Small intestine (tissue), 7 donors: ENCODE measurements around the gene TTLL1. TPM values are rescaled to one million over a fixed set of nuclear protein-coding genes. Genes with fewer than 3 reads are reported as not detected.

Experiments
- DNase-seq, 2 donors: peaks; one replicate each; pipeline versions ENCODE4 v3.0.0 to v3.0.0-alpha.2; 2013
- FAIRE-seq: peaks from 2 replicates; lab custom pipeline; 2012; peaks lifted over from hg19 to GRCh38; lab: Jason Lieb, UNC
- H3K27ac ChIP-seq, 3 donors: one replicate each; pipeline ENCODE4 v1.5.1; 2013; ENCODE audit warnings: low read length in 2 of 3, mild to moderate bottlenecking in 2 of 3, control low read depth in 1 of 3, inconsistent platforms in 1 of 3, low read depth in 1 of 3, moderate library complexity in 1 of 3
- H3K27me3 ChIP-seq, 3 donors: one replicate each; pipeline ENCODE4 v1.6.1; 2013; ENCODE audit warnings: low read length in 3 of 3, inconsistent platforms in 1 of 3; ENCODE audit not compliant: control insufficient read depth in 3 of 3, insufficient read depth in 3 of 3
- H3K36me3 ChIP-seq, 3 donors: one replicate each; pipeline ENCODE4 v1.6.1; 2013; ENCODE audit warnings: low read length in 3 of 3, inconsistent platforms in 1 of 3, low read depth in 1 of 3, mild to moderate bottlenecking in 1 of 3, moderate library complexity in 1 of 3; ENCODE audit not compliant: control insufficient read depth in 3 of 3, insufficient read depth in 2 of 3
- H3K4me1 ChIP-seq, 3 donors: one replicate each; pipeline ENCODE4 v1.6.1; 2013; ENCODE audit warnings: low read length in 2 of 3, inconsistent platforms in 1 of 3, low read depth in 1 of 3, mild to moderate bottlenecking in 1 of 3, moderate library complexity in 1 of 3; ENCODE audit not compliant: control insufficient read depth in 3 of 3, insufficient read depth in 2 of 3
- H3K4me3 ChIP-seq, 3 donors: one replicate each; pipeline ENCODE4 v1.5.1; 2013; ENCODE audit warnings: low read length in 3 of 3, control low read depth in 1 of 3, inconsistent platforms in 1 of 3, low read depth in 1 of 3, mild to moderate bottlenecking in 1 of 3, moderate library complexity in 1 of 3
- H3K9me3 ChIP-seq, 2 donors: one replicate each; pipeline ENCODE4 v1.6.1; 2013; ENCODE audit warnings: low read depth in 1 of 2, low read length in 1 of 2; ENCODE audit not compliant: control insufficient read depth in 2 of 2, insufficient read depth in 1 of 2
- WGBS, 3 donors: extraction: QIAGEN DNeasy Blood & Tissue Kit; methylation state at CpG; one replicate each; pipeline ENCODE4 v1.1.7; 2013; 5-methylcytosine and 5-hydroxymethylcytosine counted together
- polyA plus RNA-seq, 4 donors: library from polyadenylated mRNA; stranded (reverse) in 3 of 4; unstranded in 1 of 4; fragments of 200-250 nt in 3 of 4; fragments of 120-200 nt in 1 of 4; gene quantifications; one replicate each; pipeline versions ENCODE4 v1.2.1 to v1.2.3, GENCODE V29; 2013
- donor health status: healthy with polysubstance abuse.
- donor health status: control.
- donor health status: control.
- donor health status: Bipolar disorder and iron deficiency.
- donor health status: healthy.

TTLL1 gene
- polyA plus RNA-seq, 4 donors = 1.1 to 4.2 (median 2.4) TPM

DNA sequence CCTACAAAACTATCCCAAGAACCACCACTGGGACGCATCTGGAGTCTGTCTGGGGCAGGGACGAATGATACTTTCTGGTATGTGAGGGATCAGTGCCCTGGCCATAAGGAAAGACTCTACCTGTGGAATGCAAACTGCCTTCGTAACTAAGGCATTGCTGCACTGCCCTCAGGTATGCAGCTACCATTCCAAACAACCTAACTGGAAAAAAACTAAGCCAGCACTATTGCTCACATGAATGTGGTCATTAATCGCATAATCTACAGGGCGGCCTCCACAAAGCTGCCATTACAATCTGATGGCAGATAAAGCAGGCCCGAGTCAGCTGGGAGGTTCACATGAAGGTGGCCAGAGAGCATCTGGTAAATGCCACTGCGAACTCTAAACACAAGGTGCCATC, 78.1 kb downstream of the TTLL1 start:
- Histone ChIP-seq H3K4me1 (peaks cover 11 to 33% (median 11%) of the 10 kb centered on the region in 3 donors), H3K27me3 (no peaks in the 10 kb centered on the region), H3K27ac (no peak overlapping the region), H3K36me3 (no peaks in the 10 kb centered on the region), H3K4me3 (no peak overlapping the region), H3K9me3 (no peaks in the 10 kb centered on the region)
- DNase-seq (peak; percentile 41 to 47), FAIRE-seq (no peak)
- WGBS, 3 donors = 61 to 80% (median 63%) methylated on average over 7 of the region's 7 CpGs

DNA sequence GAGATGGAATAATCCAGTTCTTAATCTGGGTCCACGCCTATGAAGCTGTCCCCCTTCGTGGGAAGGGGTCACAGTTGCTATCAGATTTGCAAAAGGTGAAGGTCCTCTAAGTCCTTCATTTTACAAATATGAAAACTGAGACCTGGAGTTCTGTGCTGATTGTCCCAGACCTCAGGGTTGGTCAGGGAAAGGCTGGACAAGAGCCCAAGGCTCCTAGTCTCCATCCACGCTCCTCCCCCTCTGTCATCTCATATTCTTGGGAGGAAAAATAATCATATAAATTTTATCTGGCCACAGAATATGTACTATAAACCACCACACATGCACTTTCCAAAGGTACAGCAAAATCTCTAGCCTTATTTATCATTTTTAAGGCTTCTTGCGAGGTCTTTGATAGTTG, 79.7 kb downstream of the TTLL1 start:
- Histone ChIP-seq H3K27ac (no peak overlapping the region), H3K36me3 (peaks cover 0 to 3% (median 0%) of the 10 kb centered on the region in 3 donors), H3K9me3 (no peaks in the 10 kb centered on the region), H3K4me1 (peaks cover 11 to 40% (median 16%) of the 10 kb centered on the region in 3 donors), H3K4me3 (no peak overlapping the region), H3K27me3 (no peaks in the 10 kb centered on the region)
- WGBS, 3 donors = 77 to 84% (median 77%) methylated on average over 4 of the region's 4 CpGs
- no peak for DNase-seq
- FAIRE-seq = no peak

GRCh38 chr22:43008921-43009320, 80.3 kb downstream of the TTLL1 start:
- H3K36me3 ChIP-seq = peaks cover 0 to 3% (median 0%) of the 10 kb centered on the region in 3 donors
- 76 to 78% (median 78%) methylated on average over 4 of the region's 4 CpGs for WGBS, 3 donors
- H3K4me1 ChIP-seq = peaks cover 12 to 44% (median 20%) of the 10 kb centered on the region in 3 donors
- H3K9me3 ChIP-seq = no peaks in the 10 kb centered on the region
- FAIRE-seq = no peak
- H3K4me3 ChIP-seq = no peak overlapping the region
- H3K27me3 ChIP-seq = no peaks in the 10 kb centered on the region
- H3K27ac ChIP-seq = peak overlapping the region in 1 of 3 donors; percentile 21
- no peak for DNase-seq

DNA sequence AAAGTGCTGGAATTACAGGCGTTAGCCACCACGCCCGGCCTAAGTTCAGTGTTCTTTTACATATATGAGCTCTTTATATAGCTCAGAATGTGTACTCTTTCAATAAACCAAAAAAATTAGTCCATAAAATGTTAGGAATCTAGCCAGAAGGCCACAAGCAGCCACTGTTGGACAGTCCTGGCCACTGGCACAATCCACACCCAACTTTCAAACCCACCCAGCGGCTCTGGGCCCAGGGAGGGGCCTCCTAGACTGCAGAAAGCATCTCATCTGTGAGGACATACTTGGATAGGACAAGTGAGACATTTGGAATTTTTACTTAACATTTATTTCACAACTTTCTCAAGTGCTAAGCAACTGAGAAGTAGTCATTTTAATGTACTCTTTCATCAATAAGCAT, 80.7 kb downstream of the TTLL1 start:
- WGBS, 3 donors = 56 to 75% (median 69%) methylated on average over 4 of the region's 4 CpGs
- H3K4me1 ChIP-seq = peaks cover 9 to 42% (median 20%) of the 10 kb centered on the region in 3 donors
- H3K27ac ChIP-seq = peak overlapping the region in 1 of 3 donors; percentile 21
- peaks cover 0 to 3% (median 0%) of the 10 kb centered on the region in 3 donors for H3K36me3 ChIP-seq
- H3K27me3 ChIP-seq = no peaks in the 10 kb centered on the region
- DNase-seq (no peak), FAIRE-seq (no peak)
- no peaks in the 10 kb centered on the region for H3K9me3 ChIP-seq
- H3K4me3 ChIP-seq = no peak overlapping the region

GRCh38 chr22:43007519-43008102, 81.6 kb downstream of the TTLL1 start:
- H3K4me1 ChIP-seq = peaks cover 6 to 39% (median 17%) of the 10 kb centered on the region in 3 donors
- WGBS, 3 donors = 15 to 52% (median 27%) methylated on average over 5 of the region's 5 CpGs

DNA sequence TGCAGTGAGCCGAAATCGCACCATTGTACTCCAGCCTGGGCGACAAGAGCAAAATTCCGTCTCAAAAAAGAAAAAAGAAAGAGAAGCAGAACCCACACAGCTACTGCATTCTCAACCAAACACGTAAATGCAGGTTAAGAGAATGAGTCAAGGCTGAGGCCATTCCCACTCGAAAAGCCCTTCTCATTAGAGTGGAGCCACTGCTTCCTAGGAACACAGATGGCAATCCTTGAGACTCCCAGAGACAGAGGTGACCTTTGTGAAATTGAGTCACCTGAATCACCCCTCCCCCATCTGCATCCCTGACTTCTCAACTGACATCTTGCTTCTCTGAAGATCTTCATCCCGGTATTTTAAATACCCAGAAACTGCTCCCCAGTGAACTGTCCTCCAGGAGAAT, 82.4 kb downstream of the TTLL1 start:
- Histone ChIP-seq H3K36me3 (peaks cover 0 to 3% (median 0%) of the 10 kb centered on the region in 3 donors), H3K9me3 (no peaks in the 10 kb centered on the region), H3K27ac (peak overlapping the region in 2 of 3 donors; percentile 59 to 69), H3K4me3 (no peak overlapping the region), H3K27me3 (no peaks in the 10 kb centered on the region), H3K4me1 (peaks cover 11 to 44% (median 21%) of the 10 kb centered on the region in 3 donors)
- 88 to 94% (median 92%) methylated on average over 7 of the region's 7 CpGs for WGBS, 3 donors
- FAIRE-seq = no peak
- DNase-seq = peak in 1 of 2 donors; percentile 32

More at GRCh38 chr22:43007519-43008102, 81.6 kb downstream of the TTLL1 start:
- FAIRE-seq (no peak), DNase-seq (peak; percentile 80 to 86)
- H3K4me3 ChIP-seq = no peak overlapping the region
- H3K9me3 ChIP-seq = no peaks in the 10 kb centered on the region
- no peaks in the 10 kb centered on the region for H3K27me3 ChIP-seq
- H3K36me3 ChIP-seq = peaks cover 0 to 3% (median 0%) of the 10 kb centered on the region in 3 donors
- peak overlapping the region; percentile 56 to 69 (median 59) for H3K27ac ChIP-seq

GRCh38 chr22:43006016-43006505, 83.1 kb downstream of the TTLL1 start:
- DNase-seq (no peak), FAIRE-seq (no peak)
- peaks cover 0 to 3% (median 0%) of the 10 kb centered on the region in 3 donors for H3K36me3 ChIP-seq
- no peaks in the 10 kb centered on the region for H3K9me3 ChIP-seq
- WGBS, 3 donors = 96 to 98% (median 98%) methylated on average over 5 of the region's 5 CpGs
- H3K4me1 ChIP-seq = peaks cover 18 to 51% (median 21%) of the 10 kb centered on the region in 3 donors
- no peak overlapping the region for H3K4me3 ChIP-seq
- H3K27ac ChIP-seq = no peak overlapping the region
- H3K27me3 ChIP-seq = no peaks in the 10 kb centered on the region

DNA sequence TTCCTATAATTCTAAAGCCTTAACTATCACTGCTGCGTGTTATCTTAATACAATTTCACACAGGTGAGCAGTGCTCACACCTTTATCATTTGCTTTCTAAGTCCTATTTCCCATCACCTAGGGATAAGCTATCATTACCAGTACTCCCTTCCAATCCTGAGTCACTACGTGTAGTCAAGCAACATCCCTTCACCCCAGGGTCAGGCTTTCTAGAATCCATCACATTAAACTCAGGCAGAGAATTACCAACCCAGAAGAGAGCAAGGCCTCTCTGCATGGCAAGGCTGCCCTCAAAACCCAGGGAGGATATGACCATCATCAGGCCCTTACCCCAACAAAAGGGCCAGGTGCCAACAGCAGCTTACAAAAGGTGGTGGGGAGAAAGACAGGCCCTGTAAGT, 84.1 kb downstream of the TTLL1 start:
- no peak for FAIRE-seq
- Histone ChIP-seq H3K4me1 (peaks cover 18 to 54% (median 19%) of the 10 kb centered on the region in 3 donors), H3K27ac (no peak overlapping the region)

More for the DNA sequence above, 84.1 kb downstream of the TTLL1 start:
- no peak overlapping the region for H3K4me3 ChIP-seq
- no peak for DNase-seq
- WGBS, 3 donors = 43 to 63% (median 49%) methylated on average over 2 of the region's 2 CpGs
- H3K27me3 ChIP-seq = no peaks in the 10 kb centered on the region
- no peaks in the 10 kb centered on the region for H3K9me3 ChIP-seq
- peaks cover 0 to 3% (median 0%) of the 10 kb centered on the region in 3 donors for H3K36me3 ChIP-seq
